ENCODE data around the gene CDH26. TPM values are rescaled to one million over a fixed set of nuclear protein-coding genes. Genes with fewer than 3 reads are reported as not detected.

Gene CDH26
- total RNA-seq, 1 donor from 2014 or later: 2.3 TPM

DNA sequence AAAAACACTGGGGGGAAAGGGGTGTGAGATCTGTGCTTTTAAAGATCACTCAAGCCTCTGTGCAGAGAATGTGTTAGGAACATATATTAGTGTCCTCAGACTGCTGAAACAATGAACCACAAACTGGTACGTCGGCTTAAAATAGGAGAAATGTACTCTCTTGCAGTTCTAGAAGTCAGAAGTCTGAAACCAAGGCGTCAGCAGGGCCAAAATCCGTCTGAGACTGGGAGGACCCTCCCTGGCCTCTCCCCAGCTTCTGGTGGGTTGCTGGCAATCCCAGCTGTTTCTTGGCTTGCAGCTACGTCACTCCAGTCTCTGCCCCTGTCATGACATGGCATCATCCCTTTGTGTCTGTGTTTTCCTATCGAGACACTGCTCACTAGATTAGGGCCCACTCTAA, 3.9 kb downstream of the CDH26 start:
- intact Hi-C loops (cut with DNase I): no loop called here
- DNase-seq (ENCODE audit: missing footprints) (no peak), ATAC-seq (no peak)

DNA sequence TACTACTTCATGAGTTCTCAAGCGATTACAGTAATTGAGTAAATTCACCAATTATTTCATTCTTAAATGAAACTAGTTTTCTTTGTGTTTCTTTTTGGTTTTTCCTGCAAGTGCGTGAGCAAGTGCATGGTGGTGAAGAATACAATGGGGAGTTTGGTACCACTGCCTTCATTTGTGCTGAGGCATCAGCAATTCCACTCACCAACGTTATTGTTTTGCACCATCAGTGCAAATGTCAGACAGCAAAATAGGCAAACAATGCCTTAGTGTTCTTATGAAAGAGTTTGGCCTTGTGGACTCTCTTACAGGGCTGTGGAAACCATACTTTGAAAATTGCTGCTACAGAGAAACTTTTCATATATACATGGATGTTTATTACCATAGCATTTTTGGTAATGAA, 8.2 kb downstream of the CDH26 start:
- no peak for ATAC-seq
- intact Hi-C loops (cut with DNase I): no loop called here

GRCh38 chr20:59971428-59971827, 13.2 kb downstream of the CDH26 start:
- DNase-seq (ENCODE audit: missing footprints) (no peak), ATAC-seq (no peak)
- intact Hi-C loops (cut with DNase I): no loop called here

More for the DNA sequence above, 8.2 kb downstream of the CDH26 start:
- no peak for DNase-seq (ENCODE audit: missing footprints)

DNA sequence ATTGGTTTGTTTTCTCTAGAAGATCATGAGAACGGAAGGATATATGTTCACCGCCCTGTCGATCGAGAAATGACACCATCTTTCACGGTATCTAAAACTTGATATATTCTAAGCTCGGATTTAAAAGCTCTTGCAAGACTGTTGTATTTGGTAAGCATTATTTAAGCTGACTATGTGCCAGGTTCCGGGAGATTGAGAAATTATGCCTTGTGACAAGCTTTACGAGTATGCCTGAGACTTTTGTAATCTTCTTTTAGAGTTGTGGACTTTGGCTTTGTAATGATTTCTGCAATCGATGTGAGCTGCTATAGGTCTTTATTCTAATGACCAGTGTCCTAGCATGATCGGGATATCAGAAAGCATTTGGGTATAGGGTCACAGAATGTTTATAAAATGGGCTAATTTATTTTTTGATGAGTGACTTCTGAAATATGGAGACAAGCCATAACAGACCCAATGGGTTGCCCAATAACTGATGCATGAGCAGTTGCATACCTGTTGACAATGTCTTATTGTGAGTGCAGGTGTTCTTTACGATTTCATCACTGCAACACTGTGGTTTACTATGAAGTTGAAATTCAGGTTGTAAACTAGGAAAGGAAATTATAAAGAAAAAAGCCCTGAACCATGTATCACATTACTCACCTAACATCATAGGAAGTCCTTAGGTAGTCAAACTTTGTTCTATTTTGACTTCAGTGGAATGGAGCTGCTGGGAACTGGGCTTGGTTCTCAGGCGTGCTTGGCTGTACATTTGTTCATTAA, 14.0 kb downstream of the CDH26 start:
- DNase-seq (ENCODE audit: missing footprints): no peak
- intact Hi-C loops (cut with DNase I): no loop called here
- ATAC-seq: no peak

- DNase-seq (ENCODE audit: missing footprints) (no peak), ATAC-seq (no peak)
- intact Hi-C loops (cut with DNase I): no loop called here
These were observed 18.0 kb downstream of the CDH26 start for GRCh38 chr20:59976156-59976782.

- no peak for ATAC-seq
- intact Hi-C loops (cut with DNase I): no loop called here
These were observed 18.9 kb downstream of the CDH26 start for GRCh38 chr20:59977086-59977485.

GRCh38 chr20:59983076-59983475, 24.9 kb downstream of the CDH26 start:
- no peak for ATAC-seq
- no peak for DNase-seq (ENCODE audit: missing footprints)
- intact Hi-C loops (cut with DNase I): no loop called here

More at GRCh38 chr20:59977086-59977485, 18.9 kb downstream of the CDH26 start:
- DNase-seq (ENCODE audit: missing footprints): peak; percentile 48

DNA sequence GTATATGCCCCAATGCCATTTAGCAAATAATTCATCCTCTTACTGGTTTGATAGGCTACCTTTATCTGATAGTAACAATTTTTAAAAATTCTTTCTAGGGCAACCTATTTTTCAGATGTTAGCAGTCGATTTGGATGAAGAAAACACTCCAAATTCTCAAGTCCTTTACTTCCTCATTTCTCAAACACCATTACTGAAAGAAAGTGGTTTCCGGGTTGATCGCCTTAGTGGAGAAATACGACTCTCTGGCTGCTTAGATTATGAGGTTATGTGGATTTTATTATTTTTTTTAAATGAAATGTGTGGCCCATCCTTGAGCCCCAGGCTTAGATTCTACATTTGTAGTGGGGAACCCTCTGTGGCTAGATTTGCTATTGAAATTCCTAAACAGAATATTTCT, 26.3 kb downstream of the CDH26 start:
- no peak for ATAC-seq
- intact Hi-C loops (cut with DNase I): no loop called here
- DNase-seq (ENCODE audit: missing footprints): no peak

GRCh38 chr20:59985164-59985563, 26.9 kb downstream of the CDH26 start:
- intact Hi-C loops (cut with DNase I): no loop called here
- no peak for ATAC-seq
- no peak for DNase-seq (ENCODE audit: missing footprints)

- intact Hi-C loops (cut with DNase I): no loop called here
- DNase-seq (ENCODE audit: missing footprints) (peak; percentile 72), ATAC-seq (peak; percentile 84)
These were observed 27.6 kb downstream of the CDH26 start for GRCh38 chr20:59985864-59986263.

GRCh38 chr20:59987135-59987534, 28.9 kb downstream of the CDH26 start:
- intact Hi-C loops (cut with DNase I): no loop called here
- ATAC-seq (no peak), DNase-seq (ENCODE audit: missing footprints) (no peak)

GRCh38 chr20:59988141-59988540, 29.9 kb downstream of the CDH26 start:
- ATAC-seq (peak; percentile 13), DNase-seq (ENCODE audit: missing footprints) (peak; percentile 28)
- intact Hi-C loops (cut with DNase I): no loop called here

DNA sequence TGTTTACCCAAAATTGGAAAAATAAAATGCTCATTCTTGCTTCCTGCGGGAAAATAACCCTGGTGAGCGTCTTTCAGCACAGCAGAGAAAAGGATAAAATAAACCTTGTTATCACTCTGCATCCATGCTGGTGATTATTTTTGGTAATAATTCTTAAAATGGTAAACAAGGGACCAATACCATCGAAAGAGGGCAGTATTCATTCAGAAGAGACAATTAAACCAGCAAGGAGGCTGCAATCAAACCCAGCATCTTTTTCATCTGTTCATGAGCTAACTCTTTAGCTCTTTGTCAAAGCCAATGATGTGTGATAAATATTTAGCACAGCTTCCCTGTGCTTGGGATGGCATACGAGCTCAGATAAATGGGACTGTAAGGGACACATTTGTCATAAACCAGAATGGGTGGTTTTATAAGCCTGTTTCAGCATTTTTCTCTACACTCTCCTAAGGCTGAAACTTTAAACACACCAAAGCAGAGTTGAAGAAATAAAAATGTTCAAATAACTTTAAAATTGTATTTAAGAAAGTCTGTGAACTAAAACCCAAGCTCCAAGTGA, 34.4 kb downstream of the CDH26 start:
- no peak for DNase-seq (ENCODE audit: missing footprints)
- intact Hi-C loops (cut with DNase I): no loop called here
- ATAC-seq: no peak

- DNase-seq (ENCODE audit: missing footprints) (peak; percentile 69), ATAC-seq (no peak)
- intact Hi-C loops (cut with DNase I): no loop called here
These were observed 35.7 kb downstream of the CDH26 start for GRCh38 chr20:59993736-59994430.

- peak; percentile 57 for ATAC-seq
- DNase-seq (ENCODE audit: missing footprints): no peak
- intact Hi-C loops (cut with DNase I): no loop called here
These were observed 36.5 kb downstream of the CDH26 start for GRCh38 chr20:59994697-59995122.

GRCh38 chr20:59996108-59996507, 37.9 kb downstream of the CDH26 start:
- peak; percentile 42 for ATAC-seq
- no peak for DNase-seq (ENCODE audit: missing footprints)
- intact Hi-C loops (cut with DNase I): no loop called here

DNA sequence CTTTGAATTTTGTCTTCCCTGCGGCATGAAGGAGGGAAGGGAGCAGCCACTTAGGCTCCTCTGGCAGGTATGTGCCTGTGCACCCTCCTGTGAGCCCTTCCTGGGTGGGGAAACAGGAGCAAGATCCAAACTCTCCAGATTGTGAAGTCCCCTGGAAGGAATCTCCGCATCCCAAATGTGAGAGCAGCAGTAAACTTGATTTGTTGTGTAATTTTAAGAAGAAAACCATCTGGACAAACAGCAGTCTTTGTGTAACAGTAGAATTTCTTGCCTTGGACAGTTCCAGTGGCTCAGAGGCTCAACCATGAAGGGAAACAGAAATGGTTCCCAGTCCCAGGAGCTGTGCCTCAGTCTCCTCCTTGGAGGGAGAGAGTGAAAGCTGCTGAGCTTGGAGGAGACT, 39.7 kb downstream of the CDH26 start:
- no peak for ATAC-seq
- DNase-seq (ENCODE audit: missing footprints): no peak
- intact Hi-C loops (cut with DNase I): no loop called here

DNA sequence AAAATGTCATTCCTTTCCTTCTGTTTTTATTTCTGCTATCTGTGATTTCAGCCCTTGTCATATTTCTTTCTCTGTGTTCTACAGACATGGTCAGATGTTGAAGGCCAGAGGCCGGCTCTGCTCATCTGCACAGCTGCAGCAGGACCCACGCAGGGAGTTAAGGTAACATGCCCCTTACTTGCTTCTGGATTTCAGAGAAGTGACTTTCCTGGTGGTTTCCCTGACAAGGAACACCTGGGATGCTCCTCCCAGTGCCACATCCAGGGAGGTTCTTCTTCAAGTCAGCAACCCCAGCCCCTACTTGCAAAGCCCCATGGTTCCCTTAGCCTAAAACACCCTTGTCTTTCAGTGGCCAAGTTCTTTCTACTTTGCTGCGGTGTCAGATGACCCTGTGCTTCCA, 41.3 kb downstream of the CDH26 start:
- no peak for DNase-seq (ENCODE audit: missing footprints)

GRCh38 chr20:60000271-60001042, 42.2 kb downstream of the CDH26 start:
- DNase-seq (ENCODE audit: missing footprints): no peak

More for the DNA sequence above, 41.3 kb downstream of the CDH26 start:
- intact Hi-C loops (cut with DNase I): no loop called here
- no peak for ATAC-seq

More at GRCh38 chr20:60000271-60001042, 42.2 kb downstream of the CDH26 start:
- intact Hi-C loops (cut with DNase I): no loop called here
- ATAC-seq: no peak

Measured in Right ventricle myocardium inferior (tissue), 1 donor.